ENCODE data around the gene HNRNPA3.

The HNRNPA3 gene

GRCh38 chr2:177272765-177273164 is 60.2 kb downstream of the HNRNPA3 start:
- TF ChIP-seq RAD21 (IDR thresholded peaks at IDR 0.05; ENCODE audit: low read depth) (no peak), EP300 (IDR thresholded peaks at IDR 0.05; ENCODE audit: borderline replicate concordance) (no peak), EGR1 (IDR thresholded peaks at IDR 0.05) (no peak), REST (IDR thresholded peaks at IDR 0.05; ENCODE audit: low read depth) (no peak), TCF12 (IDR thresholded peaks at IDR 0.05; ENCODE audit: low read depth) (no peak), TAF1 (IDR thresholded peaks at IDR 0.05; ENCODE audit: low read depth) (no peak), ZBTB7A (IDR thresholded peaks at IDR 0.05; ENCODE audit: low read depth) (no peak), YY1 (IDR thresholded peaks at IDR 0.05; ENCODE audit: low read depth) (no peak), CREB1 (IDR thresholded peaks at IDR 0.05; ENCODE audit: low read depth) (no peak), MAX (IDR thresholded peaks at IDR 0.05) (no peak), FOXM1 (IDR thresholded peaks at IDR 0.05; ENCODE audit: borderline replicate concordance, low read depth) (no peak)
- TF ChIP-seq, protein P1, sequence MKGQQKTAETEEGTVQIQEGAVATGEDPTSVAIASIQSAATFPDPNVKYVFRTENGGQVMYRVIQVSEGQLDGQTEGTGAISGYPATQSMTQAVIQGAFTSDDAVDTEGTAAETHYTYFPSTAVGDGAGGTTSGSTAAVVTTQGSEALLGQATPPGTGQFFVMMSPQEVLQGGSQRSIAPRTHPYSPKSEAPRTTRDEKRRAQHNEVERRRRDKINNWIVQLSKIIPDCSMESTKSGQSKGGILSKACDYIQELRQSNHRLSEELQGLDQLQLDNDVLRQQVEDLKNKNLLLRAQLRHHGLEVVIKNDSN (IDR thresholded peaks at IDR 0.05), result no peak

DNA sequence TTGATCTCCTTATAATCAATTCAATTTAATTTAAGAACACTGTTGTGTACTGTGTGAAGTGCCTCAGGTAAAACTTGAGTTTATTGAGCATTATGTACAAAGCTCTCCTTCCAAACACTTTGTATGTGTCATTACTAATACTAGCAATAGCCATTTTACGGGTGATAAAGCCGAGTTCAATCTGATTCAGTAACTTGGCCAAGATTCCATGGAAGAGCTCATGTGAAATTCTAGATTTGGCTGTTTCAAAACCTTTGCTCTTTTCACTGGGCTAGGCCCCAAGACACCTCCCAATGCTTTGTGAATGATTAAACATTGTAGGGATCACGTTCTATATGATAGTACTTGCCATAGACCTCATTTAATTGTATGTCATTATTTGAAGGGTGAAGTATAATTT is 60.8 kb downstream of the HNRNPA3 start:
- TF ChIP-seq TEAD4 (IDR thresholded peaks at IDR 0.05), result no peak
- TF ChIP-seq, protein P1 (IDR thresholded peaks at IDR 0.05), result no peak
- TF ChIP-seq EP300 (IDR thresholded peaks at IDR 0.05; ENCODE audit: borderline replicate concordance), result no peak
- TF ChIP-seq TAF1 (IDR thresholded peaks at IDR 0.05; ENCODE audit: low read depth), result no peak
- TF ChIP-seq RAD21 (IDR thresholded peaks at IDR 0.05; ENCODE audit: low read depth), result no peak
- no peak for TF ChIP-seq TCF12 (IDR thresholded peaks at IDR 0.05; ENCODE audit: low read depth)
- TF ChIP-seq REST (IDR thresholded peaks at IDR 0.05; ENCODE audit: low read depth), result no peak
- no peak for TF ChIP-seq MAX (IDR thresholded peaks at IDR 0.05)
- TF ChIP-seq NFIC (IDR thresholded peaks at IDR 0.05), result no peak
- TF ChIP-seq ZBTB7A (IDR thresholded peaks at IDR 0.05; ENCODE audit: low read depth), result no peak
- TF ChIP-seq FOXM1 (IDR thresholded peaks at IDR 0.05; ENCODE audit: borderline replicate concordance, low read depth), result no peak
